GM23248 (cell line): ENCODE results near the gene ENAH.

Experiments
- EZH2 ChIP-seq: fragments of 200-600 bp; sonication (generic); IDR thresholded peaks from 2 replicates; pipeline ENCODE4 v1.6.1; 2018; ENCODE audit warnings: antibody characterized with exemption, mild to moderate bottlenecking; ENCODE audit not compliant: insufficient read depth, poor library complexity, severe bottlenecking
- EZH2phosphoT487 ChIP-seq: fragments of 200-600 bp; sonication (generic); IDR thresholded peaks from 2 replicates; pipeline ENCODE4 v1.6.1; 2018; ENCODE audit warnings: antibody characterized with exemption, moderate library complexity, mild to moderate bottlenecking, low read depth; ENCODE audit not compliant: insufficient read depth

GRCh38 chr1:225688345-225688744 lies 35.4 kb upstream of the ENAH start:
- TF ChIP-seq EZH2: no peak
- TF ChIP-seq EZH2phosphoT487: no peak
